Esophagus muscularis mucosa (tissue), 4 donors: ENCODE data around the gene CFAP73.

ENCODE experiments used
- EP300 ChIP-seq: sonication (generic); formaldehyde crosslinking; IDR thresholded peaks from one replicate; pipeline ENCODE4 v1.6.1; 2017; ENCODE audit warnings: antibody characterized with exemption
- POLR2A ChIP-seq: fragments of 450-650 bp; IDR thresholded peaks from one replicate; pipeline ENCODE4 v1.6.1; 2017; ENCODE audit warnings: antibody characterized with exemption, moderate library complexity, mild to moderate bottlenecking, low read depth
- POLR2AphosphoS5 ChIP-seq, 2 donors: sonication (generic); formaldehyde crosslinking; IDR thresholded peaks; one replicate each; pipeline ENCODE4 v1.6.1; 2017; ENCODE audit warnings: antibody characterized with exemption in 2 of 2
- TF ChIP-seq, protein P1 (sequence below), 3 experiments: fragments of 200-600 bp in 2 of 3; fragments of 450-650 bp in 1 of 3; sonication (generic) in 2 of 3; IDR thresholded peaks; one replicate each; pipeline ENCODE4 v1.5.1; 2017 to 2019; ENCODE audit warnings: antibody characterized with exemption in 3 of 3, mild to moderate bottlenecking in 2 of 3, moderate library complexity in 1 of 3

DNA sequence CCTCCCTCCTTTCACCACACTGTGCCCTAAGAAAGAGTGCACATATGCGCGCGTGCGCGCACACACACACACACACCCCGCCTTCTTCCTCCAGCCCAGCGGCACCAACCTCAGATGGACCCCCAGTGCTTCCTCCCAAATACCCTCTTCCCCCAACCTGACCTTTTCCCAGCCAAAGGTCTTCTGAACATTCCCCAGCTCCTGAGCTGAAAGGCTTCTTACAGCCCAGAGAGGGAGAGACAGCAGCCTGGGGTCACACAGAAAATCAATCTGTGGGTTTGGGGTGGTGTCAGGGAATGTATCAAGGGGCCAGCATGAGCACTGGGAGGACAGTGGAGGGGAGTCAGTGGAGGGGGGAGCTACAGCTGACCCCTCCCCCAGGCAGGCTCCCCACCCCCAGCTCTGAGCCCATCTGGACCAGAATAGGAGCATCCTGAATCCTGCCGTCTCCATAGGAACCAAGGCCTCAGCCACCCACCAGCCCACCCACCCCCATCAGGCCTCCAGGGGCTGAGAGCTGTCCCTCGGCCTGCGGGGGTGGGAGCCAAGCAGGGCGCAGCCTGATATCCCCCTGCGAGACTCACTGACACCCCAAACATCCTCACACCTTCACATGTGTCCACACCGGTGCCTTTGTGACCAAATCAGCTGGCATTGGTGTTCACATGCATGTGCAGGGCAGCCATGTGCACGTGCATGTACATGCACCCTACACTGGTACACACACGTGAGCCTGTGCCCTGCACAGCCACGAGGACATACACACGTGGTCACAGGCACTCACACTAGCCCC, 19.7 kb upstream of the CFAP73 start:
- TF ChIP-seq, protein P1, sequence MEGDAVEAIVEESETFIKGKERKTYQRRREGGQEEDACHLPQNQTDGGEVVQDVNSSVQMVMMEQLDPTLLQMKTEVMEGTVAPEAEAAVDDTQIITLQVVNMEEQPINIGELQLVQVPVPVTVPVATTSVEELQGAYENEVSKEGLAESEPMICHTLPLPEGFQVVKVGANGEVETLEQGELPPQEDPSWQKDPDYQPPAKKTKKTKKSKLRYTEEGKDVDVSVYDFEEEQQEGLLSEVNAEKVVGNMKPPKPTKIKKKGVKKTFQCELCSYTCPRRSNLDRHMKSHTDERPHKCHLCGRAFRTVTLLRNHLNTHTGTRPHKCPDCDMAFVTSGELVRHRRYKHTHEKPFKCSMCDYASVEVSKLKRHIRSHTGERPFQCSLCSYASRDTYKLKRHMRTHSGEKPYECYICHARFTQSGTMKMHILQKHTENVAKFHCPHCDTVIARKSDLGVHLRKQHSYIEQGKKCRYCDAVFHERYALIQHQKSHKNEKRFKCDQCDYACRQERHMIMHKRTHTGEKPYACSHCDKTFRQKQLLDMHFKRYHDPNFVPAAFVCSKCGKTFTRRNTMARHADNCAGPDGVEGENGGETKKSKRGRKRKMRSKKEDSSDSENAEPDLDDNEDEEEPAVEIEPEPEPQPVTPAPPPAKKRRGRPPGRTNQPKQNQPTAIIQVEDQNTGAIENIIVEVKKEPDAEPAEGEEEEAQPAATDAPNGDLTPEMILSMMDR (IDR thresholded peaks at IDR 0.05) = no peak
- TF ChIP-seq POLR2AphosphoS5 (IDR thresholded peaks at IDR 0.05) = no peak
- TF ChIP-seq POLR2A = no peak
- no peak for TF ChIP-seq EP300
